GM20000 (cell line): ENCODE results near the gene ABCA7.

ENCODE experiments used
- DNase-seq: peaks from one replicate; pipeline ENCODE4 v3.0.0; 2012; ENCODE audit warnings: low spot score
- TF ChIP-seq, protein P1 (sequence below): IDR thresholded peaks from 2 replicates; pipeline ENCODE4 v1.5.1; 2012; ENCODE audit warnings: mild to moderate bottlenecking, control low read depth; ENCODE audit errors: extremely low read depth, missing control alignments

Gene ABCA7

DNA sequence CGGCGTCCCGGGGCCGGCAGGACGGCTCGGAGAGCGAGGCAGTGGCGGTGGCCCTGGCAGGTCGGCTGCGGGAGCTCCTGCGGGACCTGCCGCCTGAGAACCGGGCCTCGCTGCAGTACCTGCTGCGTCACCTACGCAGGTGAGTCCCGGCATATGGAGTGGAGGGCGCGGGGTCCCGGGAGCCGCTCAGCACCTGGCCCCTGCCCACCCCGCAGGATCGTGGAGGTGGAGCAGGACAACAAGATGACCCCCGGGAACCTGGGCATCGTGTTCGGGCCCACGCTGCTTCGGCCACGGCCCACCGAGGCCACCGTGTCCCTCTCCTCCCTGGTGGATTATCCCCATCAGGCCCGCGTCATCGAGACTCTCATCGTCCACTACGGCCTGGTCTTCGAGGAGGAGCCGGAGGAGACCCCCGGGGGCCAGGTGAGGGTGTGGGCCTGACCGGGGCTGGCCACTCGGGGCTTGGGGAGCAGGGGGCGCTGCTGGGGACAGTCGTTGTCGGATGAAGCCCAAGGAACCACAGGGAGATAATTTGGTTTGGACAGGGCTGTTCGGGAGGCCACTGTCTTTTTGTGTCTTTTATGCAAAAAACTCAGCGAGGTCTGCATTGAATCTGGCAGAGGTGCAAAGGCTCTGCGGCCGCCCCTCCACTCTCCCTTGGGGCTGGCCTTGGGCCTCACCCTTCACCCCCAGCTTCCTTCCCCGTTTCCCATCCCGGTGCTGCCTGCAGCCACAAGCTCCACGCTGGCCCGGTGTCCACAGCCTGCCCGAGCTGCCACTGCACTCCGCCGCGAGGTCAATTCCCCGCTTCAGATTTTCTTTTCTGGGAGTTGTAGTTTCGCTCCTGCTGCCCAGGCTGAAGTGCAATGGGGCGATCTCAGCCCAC is 43.3 kb downstream of the ABCA7 start:
- TF ChIP-seq, protein P1, sequence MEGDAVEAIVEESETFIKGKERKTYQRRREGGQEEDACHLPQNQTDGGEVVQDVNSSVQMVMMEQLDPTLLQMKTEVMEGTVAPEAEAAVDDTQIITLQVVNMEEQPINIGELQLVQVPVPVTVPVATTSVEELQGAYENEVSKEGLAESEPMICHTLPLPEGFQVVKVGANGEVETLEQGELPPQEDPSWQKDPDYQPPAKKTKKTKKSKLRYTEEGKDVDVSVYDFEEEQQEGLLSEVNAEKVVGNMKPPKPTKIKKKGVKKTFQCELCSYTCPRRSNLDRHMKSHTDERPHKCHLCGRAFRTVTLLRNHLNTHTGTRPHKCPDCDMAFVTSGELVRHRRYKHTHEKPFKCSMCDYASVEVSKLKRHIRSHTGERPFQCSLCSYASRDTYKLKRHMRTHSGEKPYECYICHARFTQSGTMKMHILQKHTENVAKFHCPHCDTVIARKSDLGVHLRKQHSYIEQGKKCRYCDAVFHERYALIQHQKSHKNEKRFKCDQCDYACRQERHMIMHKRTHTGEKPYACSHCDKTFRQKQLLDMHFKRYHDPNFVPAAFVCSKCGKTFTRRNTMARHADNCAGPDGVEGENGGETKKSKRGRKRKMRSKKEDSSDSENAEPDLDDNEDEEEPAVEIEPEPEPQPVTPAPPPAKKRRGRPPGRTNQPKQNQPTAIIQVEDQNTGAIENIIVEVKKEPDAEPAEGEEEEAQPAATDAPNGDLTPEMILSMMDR = no peak
- DNase-seq = no peak

DNA sequence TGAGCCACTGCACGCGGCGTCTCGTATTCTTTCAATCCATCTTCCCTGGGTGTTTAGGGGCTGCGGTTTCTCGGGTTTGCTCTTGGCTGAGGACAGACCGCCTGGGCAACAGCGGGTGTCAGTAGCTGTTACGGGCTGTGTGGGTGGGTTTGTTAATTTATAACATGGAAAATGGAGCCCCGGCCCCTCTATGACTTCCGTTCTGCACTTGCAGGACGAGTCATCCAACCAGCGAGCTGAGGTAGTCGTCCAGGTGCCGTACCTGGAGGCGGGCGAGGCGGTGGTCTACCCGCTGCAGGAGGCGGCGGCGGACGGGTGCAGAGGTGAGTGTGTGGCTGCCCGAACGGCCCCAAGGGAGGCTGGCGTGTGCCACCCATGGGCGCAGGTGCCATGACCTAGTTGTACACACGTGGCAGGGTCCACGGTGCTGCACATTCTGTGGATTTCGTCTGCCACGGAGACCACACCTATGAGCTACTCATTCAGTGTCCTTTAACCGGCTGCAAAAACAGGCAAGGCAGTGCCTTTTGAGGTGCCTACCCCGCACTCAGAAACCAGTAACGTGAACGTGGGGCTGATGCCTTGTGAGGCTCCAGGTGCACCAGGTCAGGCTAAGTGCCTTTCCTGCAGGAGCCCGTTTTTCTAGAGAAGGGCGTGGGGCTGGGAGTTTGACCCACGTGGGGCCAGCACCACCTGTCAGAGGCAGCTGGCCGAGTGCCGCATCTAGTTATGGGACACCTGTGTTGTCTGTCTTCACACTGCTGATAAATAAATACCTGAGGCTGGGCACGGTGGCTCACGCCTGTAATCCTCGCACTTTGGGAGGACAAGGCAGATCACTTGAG is 44.3 kb downstream of the ABCA7 start:
- TF ChIP-seq, protein P1 = no peak
- no peak for DNase-seq

DNA sequence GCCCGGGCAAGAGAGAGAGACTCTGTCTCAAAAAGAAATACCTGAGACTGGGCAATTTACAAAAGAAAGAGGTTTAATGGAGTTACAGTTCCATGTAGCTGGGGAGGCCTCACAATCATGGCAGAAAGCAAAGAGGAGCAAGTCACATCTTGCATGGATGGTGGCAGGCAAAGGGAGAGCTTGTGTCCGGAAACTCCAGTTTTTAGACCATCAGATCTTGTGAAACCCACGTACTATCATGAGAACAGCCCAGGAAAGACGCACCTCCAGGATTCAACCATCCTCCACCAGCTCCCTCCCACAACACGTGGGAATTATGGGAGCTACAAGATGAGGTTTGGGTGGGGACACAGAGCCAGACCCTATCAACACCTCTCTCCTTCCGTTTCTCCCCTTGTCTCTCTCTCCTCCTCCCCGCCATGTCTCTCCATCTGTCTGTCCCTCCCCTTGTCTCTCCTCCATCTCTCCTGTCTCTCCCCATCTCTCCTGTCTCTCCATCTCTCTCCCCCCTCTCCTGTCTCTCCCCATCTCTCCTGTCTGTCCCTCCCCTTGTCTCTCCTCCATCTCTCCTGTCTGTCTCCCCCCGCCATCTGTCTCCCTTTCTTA is 45.2 kb downstream of the ABCA7 start:
- TF ChIP-seq, protein P1 = no peak
- no peak for DNase-seq

DNA sequence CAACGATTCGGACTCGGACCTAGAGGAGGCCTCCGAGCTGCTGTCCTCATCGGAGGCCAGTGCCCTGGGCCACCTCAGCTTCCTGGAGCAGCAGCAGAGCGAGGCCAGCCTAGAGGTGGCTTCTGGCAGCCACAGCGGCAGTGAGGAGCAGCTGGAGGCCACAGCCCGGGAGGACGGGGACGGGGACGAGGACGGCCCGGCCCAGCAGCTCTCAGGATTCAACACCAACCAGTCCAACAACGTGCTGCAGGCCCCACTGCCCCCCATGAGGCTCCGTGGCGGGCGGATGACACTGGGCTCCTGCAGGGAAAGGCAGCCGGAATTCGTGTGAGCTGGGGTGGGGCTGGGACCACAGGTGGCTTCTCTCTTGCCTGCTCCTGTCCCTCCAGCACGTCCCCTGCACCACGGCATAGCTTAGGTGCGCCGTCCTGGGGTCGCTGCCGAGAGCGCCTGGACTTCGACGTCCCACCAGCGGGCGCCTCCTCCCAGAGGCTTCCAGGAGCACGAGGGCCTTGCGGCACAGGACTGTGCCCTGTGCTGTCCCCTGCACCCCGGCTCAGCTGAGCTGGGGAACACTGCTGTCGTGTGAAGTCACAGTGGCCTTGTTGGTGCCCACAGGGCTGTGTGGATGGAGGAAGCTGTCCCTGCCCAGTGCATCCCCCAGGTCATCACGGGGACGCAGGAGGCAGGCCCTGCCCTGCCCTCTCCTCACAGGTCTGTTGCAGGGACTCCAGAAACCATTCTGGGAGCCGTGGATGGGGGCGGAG is 46.0 kb downstream of the ABCA7 start:
- DNase-seq = no peak
- TF ChIP-seq, protein P1 = no peak

DNA sequence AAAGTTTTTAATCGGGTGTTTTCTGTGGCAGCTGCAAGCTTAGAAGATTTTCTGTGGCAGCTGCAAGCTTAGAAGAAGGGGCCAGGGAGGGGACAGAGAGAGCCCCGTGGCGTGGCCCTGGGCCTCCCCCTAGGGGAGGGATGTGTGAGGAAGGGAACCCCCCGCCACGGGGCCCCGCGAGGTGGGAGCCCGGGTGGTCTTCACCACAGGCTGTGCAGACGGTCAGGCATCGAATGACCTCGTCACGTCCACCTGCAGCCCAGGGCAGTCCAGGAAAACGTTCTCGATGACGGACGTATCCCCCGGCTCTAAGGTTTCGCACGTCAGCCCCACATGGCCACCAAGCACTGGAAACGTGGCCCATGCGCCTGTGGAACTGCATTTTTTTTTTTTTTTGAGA is 46.7 kb downstream of the ABCA7 start:
- TF ChIP-seq, protein P1 = no peak
- no peak for DNase-seq

DNA sequence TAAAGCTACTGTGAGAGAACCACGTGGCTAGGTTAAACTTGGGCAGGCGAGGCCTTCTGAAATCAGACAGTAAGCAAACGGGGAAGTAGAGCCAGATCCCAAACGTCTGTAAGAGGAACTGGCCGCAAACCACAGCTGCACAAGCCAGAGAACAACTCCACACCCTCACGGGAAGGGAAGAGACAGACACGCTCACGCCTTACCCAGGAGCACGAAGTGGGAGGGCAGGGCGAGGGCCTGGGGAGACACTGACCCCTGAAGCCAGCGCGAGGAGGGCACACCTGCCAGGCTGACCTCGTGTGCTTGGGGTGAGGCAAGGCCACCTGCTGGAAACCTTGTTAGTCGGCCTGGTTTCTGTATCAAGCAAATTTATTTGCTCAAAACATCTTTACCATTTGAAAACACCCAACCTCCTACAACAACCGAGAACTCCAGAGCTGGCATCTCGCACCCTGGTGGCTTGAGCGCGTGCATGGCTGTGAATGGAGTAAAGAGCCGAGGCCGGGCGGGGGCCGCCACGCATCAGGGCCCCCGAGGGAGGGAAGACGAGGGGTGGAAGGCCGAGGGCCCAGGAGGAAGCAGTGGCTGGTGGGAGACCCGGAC is 48.0 kb downstream of the ABCA7 start:
- TF ChIP-seq, protein P1 = no peak
- DNase-seq = no peak
